ENCODE data around the gene ATXN2L.

DNA sequence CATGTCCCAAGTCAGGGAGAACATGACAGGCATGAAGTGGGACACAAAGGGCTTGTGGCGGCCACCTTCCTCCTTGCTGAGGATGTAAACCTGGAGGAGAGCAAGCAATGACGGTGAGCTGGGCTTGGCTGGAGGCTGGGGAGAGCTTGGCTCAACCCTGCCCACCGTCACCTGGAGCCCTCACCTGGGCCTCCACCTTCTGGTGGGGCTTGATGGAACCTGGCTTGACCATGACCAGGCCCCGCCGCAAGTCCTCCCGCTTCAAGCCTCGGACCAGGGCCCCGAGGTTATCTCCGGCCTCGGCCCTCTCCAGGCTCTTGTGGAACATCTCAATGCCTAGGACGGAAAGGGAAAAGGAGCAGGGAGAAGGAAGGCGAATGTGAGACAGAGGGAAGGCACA lies 21.0 kb downstream of the ATXN2L start:
- TF ChIP-seq, protein P1, sequence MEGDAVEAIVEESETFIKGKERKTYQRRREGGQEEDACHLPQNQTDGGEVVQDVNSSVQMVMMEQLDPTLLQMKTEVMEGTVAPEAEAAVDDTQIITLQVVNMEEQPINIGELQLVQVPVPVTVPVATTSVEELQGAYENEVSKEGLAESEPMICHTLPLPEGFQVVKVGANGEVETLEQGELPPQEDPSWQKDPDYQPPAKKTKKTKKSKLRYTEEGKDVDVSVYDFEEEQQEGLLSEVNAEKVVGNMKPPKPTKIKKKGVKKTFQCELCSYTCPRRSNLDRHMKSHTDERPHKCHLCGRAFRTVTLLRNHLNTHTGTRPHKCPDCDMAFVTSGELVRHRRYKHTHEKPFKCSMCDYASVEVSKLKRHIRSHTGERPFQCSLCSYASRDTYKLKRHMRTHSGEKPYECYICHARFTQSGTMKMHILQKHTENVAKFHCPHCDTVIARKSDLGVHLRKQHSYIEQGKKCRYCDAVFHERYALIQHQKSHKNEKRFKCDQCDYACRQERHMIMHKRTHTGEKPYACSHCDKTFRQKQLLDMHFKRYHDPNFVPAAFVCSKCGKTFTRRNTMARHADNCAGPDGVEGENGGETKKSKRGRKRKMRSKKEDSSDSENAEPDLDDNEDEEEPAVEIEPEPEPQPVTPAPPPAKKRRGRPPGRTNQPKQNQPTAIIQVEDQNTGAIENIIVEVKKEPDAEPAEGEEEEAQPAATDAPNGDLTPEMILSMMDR (IDR thresholded peaks at IDR 0.05): no peak
- TF ChIP-seq SIN3A (IDR thresholded peaks at IDR 0.05; ENCODE audit: borderline replicate concordance, insufficient read depth, low read depth, low read length): no peak

All from Panc1 (cell line).